ENCODE measurements around the gene EXOC3.
"Not testable (repeated sequence)": the region's sequence is repeated elsewhere in the genome, so short reads cannot be mapped to it uniquely, and the experiment has no call there.

EXOC3 gene

DNA sequence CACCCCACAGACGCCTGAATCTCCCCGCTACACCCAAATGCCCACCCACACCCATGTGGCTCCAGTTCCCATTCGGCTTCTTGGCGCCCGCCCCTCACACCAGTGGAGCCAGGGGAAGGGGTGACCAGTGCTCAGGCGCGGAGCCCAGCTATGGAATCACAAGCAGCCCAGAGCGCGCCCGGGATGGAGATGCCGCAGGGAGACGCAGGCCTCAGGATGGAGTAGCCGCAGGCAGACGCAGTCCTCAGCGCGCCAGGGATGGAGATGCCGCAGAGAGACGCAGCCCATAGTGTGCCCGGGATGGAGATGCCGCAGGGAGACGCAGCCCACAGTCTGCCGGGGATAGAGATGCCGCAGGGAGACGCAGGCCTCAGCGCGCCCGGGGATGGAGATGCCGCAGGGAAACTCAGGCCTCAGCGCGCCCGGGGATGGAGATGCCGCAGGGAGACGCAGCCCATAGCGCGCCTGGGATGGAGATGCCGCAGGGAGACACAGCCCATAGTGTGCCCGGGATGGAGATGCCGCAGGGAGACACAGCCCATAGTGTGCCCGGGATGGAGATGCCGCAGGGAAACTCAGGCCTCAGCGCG, 65.1 kb downstream of the EXOC3 start:
- DNase-seq: not testable (repeated sequence)

DNA sequence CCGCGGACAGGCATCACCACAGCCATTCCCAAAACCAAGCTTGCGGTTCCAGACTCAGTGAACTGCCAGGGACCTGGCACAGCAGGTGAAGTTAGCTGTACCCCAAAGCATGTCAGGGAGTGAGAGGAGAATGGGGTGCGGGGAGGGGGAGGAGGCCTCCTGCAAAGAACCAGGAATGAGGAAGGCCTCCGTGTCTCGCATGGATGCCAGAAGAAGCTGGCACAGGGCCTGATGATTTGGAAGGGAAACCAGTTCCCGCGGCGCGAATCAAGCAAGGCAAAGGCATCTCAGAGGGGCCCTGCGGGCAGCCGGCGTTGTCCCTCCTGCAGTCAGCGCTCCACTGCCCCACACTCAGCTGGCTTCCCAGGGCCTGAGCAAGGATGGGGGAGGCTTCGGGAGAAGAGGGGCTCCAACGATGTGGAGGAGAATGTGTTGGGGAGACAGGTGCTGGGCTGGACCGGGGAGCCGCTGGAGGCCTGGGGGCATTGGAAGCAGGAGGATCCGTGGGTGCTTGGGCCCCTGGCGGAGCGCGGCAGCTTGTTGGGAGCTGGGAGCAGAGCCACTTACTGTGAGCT, 66.7 kb downstream of the EXOC3 start:
- no peak for DNase-seq

GRCh38 chr5:510521-510920, 67.5 kb downstream of the EXOC3 start:
- DNase-seq: no peak

DNA sequence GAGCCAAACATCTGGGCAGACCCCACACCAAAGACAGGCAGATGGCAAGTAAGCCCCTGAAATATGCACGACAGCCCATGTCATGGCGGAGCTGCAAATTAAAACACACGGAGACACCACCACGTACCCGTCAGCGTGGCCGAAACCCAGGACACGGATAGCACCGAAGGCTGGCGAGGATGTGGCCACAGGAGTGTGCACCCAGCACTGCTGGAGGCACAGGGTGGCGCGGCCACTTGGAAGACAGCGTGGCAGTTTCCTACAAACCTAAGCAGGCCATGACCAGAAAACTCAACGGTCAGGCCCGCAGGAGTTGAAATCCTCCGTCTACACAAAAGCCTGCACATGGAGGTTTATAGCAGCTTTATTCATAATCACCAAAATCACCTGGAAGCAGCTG, 68.5 kb downstream of the EXOC3 start:
- no peak for DNase-seq

- DNase-seq: no peak
Observed at GRCh38 chr5:513216-514100, 70.5 kb downstream of the EXOC3 start.

DNA sequence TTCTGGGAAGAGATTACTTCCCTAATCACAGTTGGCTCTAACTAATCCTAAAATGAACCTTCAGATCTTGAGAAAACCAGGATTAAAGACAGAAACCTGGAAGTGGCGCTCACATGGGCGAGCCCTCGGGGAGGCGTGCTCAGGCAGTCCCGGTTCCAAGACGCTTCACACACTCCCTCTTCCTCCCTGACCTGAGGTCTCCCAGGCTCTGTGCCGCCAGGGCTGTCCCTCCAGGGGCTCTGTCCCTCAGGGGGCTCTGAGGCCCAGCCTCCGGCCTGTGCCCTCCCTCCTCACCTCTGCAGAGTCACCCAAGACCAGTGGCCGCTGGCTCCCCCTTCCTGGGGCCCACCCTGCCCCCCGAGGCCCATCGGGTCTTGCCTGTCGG, 71.1 kb downstream of the EXOC3 start:
- no peak for DNase-seq

- DNase-seq: no peak
Observed at GRCh38 chr5:514673-515072, 71.7 kb downstream of the EXOC3 start.

- DNase-seq: no peak
Observed at GRCh38 chr5:515273-515836, 72.4 kb downstream of the EXOC3 start.

DNA sequence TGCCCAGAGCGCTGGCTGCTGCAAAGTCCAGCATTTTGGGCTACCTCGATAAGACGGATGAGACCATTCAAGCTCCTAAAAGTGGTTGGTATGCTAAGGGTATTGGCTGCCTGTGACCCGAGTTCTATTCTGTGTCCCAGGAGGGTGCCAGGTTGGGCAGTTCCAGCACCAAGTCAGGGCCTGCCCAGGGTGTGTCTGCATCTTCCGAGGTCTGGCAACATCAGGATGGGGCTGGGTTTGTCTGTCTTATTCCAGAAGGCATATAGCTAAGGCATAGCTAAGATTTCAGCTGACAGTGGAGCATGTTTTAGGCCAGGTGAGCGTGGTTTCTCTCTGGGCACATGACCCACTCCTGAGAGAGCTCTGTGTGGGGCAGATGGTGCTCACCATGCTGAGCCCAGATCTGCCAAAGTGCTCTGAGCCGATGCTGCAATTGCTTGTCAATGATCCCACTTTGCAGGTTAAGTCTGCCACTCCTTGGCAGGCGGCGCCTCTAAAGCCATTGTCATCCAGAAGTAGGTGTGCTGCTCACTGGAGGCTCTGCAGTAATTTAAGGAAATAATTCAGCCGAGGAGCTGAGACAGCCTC, 73.5 kb downstream of the EXOC3 start:
- no peak for DNase-seq
